Caco-2 (cell line): ENCODE results near the gene CNTRL. TPM values are rescaled to one million over a fixed set of nuclear protein-coding genes. Genes with fewer than 3 reads are reported as not detected.

ENCODE experiments used
- BruUV-seq: library from RNA; stranded (reverse); fragments of 400-500 nt; replicated peaks from 2 replicates; lab custom pipeline; 2021; lab: Mats Ljungman, UMichigan
- CTCF ChIA-PET: fragments of 300-600 bp; sonication (Branson Sonifier 250); formaldehyde crosslinking; loops from one replicate; lab custom pipeline; 2022; ENCODE audit warnings: antibody characterized with exemption; lab: Charles Lee
- POLR2A ChIA-PET: fragments of 300-600 bp; sonication (Branson Sonifier 250); formaldehyde crosslinking; loops from one replicate; lab custom pipeline; 2022; ENCODE audit warnings: antibody characterized with exemption; lab: Charles Lee
- DNase-seq, 2 experiments: peaks; one replicate each; pipeline versions ENCODE4 v3.0.0 to v3.0.0-alpha.2; 2020 to 2022
- H3K27me3 ChIP-seq: replicated peaks from 2 replicates; pipeline ENCODE4 v1.6.0; 2011; ENCODE audit warnings: low read length; ENCODE audit not compliant: control insufficient read depth, insufficient read depth
- H3K36me3 ChIP-seq: 2 replicates; pipeline ENCODE4 v1.5.1; 2011; ENCODE audit warnings: low read length; ENCODE audit not compliant: control insufficient read depth, insufficient read depth
- H3K4me1 ChIP-seq: fragments of 250-450 bp; sonication (Bioruptor Pico); 2 replicates; pipeline ENCODE4 v1.5.1; 2020; ENCODE audit warnings: mild to moderate bottlenecking
- H3K4me3 ChIP-seq: 2 replicates; pipeline ENCODE4 v1.5.1; 2011; ENCODE audit warnings: low read depth, mild to moderate bottlenecking, control low read depth, low read length
- H3K9me3 ChIP-seq: fragments of 250-450 bp; sonication (Bioruptor Pico); 2 replicates; pipeline ENCODE4 v1.5.1; 2020; ENCODE audit warnings: mild to moderate bottlenecking, moderate library complexity
- H3K27ac Mint-ChIP-seq: one replicate; pipeline ENCODE4 v1.8.0; 2022; ENCODE audit warnings: mixed read lengths; ENCODE audit not compliant: unreplicated experiment
- H3K27me3 Mint-ChIP-seq: one replicate; pipeline ENCODE4 v1.8.0; 2022; ENCODE audit warnings: mixed read lengths; ENCODE audit not compliant: insufficient read depth, unreplicated experiment
- H3K36me3 Mint-ChIP-seq: one replicate; pipeline ENCODE4 v1.8.0; 2022; ENCODE audit warnings: mild to moderate bottlenecking, mixed read lengths; ENCODE audit not compliant: insufficient read depth, unreplicated experiment
- H3K4me1 Mint-ChIP-seq: one replicate; pipeline ENCODE4 v1.8.0; 2022; ENCODE audit warnings: low read depth, mixed read lengths; ENCODE audit not compliant: unreplicated experiment
- H3K4me3 Mint-ChIP-seq: one replicate; pipeline ENCODE4 v1.8.0; 2022; ENCODE audit warnings: mild to moderate bottlenecking, moderate library complexity, mixed read lengths; ENCODE audit not compliant: unreplicated experiment
- H3K9me3 Mint-ChIP-seq: one replicate; pipeline ENCODE4 v1.8.0; 2022; ENCODE audit warnings: mixed read lengths; ENCODE audit not compliant: unreplicated experiment
- intact Hi-C: fragments of 100-400 bp; cut with micrococcal nuclease; formaldehyde crosslinking; loops from one replicate; pipeline ENCODE4 v1.10.0; 2022; ENCODE audit not compliant: unreplicated experiment
- total RNA-seq: library from RNA; stranded (reverse); gene quantifications from 2 replicates; pipeline ENCODE4 v1.2.3, GENCODE V29; 2022
- TF ChIP-seq, protein P1 (sequence below), 2 experiments: fragments of 200-600 bp in 1 of 2; IDR thresholded peaks; 1 replicate in 1 of 2; 2 replicates in 1 of 2; pipeline versions ENCODE4 v1.5.1 to v1.8.0; 2011 to 2022; ENCODE audit warnings: antibody characterized with exemption in 1 of 2, control low read depth in 1 of 2, inconsistent platforms in 1 of 2, low read depth in 1 of 2, low read length in 1 of 2, mild to moderate bottlenecking in 1 of 2, moderate library complexity in 1 of 2; ENCODE audit not compliant: insufficient read depth in 1 of 2, severe bottlenecking in 1 of 2, unreplicated experiment in 1 of 2

Gene CNTRL
- total RNA-seq, 1 experiment from 2014 or later, result 12.0 TPM

DNA sequence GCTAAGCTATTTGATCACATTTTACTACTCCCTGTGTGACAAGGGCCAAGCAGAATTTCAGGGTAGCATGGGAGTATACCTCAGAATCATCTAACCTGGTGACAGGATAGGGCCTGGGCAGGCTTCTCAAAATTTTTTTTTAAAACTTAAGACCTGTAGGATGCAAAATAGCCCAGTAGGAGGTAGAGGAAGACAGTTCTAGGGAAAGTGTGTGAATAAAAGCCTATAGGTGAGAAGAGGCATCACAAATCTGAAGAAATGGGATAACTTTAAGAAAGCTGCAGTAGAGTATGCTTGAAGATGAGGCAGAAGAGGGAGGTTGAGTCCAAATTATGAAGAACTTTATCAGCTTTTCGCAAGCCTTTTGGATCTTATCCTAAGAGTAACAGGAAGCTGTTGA is 32.3 kb downstream of the CNTRL start:
- Mint-ChIP-seq H3K4me1 (no peaks in the 10 kb centered on the region), H3K4me3 (no peak overlapping the region), H3K27ac (no peak overlapping the region), H3K9me3 (no peaks in the 10 kb centered on the region), H3K36me3 (no peaks in the 10 kb centered on the region), H3K27me3 (no peaks in the 10 kb centered on the region)
- no peaks in the 10 kb centered on the region for H3K36me3 ChIP-seq
- intact Hi-C loops, result no loop called here
- H3K4me3 ChIP-seq, result no peak overlapping the region
- H3K27me3 ChIP-seq, result no peaks in the 10 kb centered on the region
- ChIA-PET POLR2A (no interaction called here), CTCF (interaction anchor here (0.6 kb wide), 1 partner anchor 14 kb away, joined by 7 read pairs; no protein-coding TSS in a partner anchor)
- H3K9me3 ChIP-seq, result no peaks in the 10 kb centered on the region
- DNase-seq, result peak in 1 of 2 experiments; percentile 27
- TF ChIP-seq, protein P1, sequence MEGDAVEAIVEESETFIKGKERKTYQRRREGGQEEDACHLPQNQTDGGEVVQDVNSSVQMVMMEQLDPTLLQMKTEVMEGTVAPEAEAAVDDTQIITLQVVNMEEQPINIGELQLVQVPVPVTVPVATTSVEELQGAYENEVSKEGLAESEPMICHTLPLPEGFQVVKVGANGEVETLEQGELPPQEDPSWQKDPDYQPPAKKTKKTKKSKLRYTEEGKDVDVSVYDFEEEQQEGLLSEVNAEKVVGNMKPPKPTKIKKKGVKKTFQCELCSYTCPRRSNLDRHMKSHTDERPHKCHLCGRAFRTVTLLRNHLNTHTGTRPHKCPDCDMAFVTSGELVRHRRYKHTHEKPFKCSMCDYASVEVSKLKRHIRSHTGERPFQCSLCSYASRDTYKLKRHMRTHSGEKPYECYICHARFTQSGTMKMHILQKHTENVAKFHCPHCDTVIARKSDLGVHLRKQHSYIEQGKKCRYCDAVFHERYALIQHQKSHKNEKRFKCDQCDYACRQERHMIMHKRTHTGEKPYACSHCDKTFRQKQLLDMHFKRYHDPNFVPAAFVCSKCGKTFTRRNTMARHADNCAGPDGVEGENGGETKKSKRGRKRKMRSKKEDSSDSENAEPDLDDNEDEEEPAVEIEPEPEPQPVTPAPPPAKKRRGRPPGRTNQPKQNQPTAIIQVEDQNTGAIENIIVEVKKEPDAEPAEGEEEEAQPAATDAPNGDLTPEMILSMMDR (IDR thresholded peaks at IDR 0.05; ENCODE audit: insufficient read depth in 1 of 2, low read depth in 1 of 2, low read length in 1 of 2, severe bottlenecking in 1 of 2, unreplicated experiment in 1 of 2), result peak; percentile 47 to 53
- no peaks in the 10 kb centered on the region for H3K4me1 ChIP-seq
- no TSS peak for BruUV-seq

DNA sequence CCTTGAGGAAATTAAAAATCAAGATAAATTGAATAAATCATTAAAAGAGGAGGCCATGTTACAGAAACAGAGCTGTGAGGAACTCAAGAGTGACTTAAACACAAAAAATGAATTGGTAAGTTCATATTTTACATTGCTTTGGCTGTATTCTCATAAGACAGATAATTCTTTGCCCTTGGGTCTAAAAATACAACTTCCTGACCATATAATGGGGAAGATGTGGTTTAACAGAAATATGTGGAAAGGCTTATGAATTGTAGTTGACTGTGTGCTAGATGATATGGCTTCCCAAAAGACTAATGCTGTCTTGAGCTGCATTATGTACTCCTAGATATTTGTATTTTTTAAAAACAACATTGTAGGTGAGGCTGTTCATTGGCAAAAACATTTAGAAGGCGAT is 33.1 kb downstream of the CNTRL start:
- TF ChIP-seq, protein P1 (IDR thresholded peaks at IDR 0.05; ENCODE audit: insufficient read depth in 1 of 2, low read depth in 1 of 2, low read length in 1 of 2, severe bottlenecking in 1 of 2, unreplicated experiment in 1 of 2), result no peak
- no peak overlapping the region for H3K4me3 ChIP-seq
- Mint-ChIP-seq H3K4me3 (no peak overlapping the region), H3K9me3 (no peaks in the 10 kb centered on the region), H3K27ac (no peak overlapping the region), H3K4me1 (no peaks in the 10 kb centered on the region), H3K36me3 (no peaks in the 10 kb centered on the region), H3K27me3 (no peaks in the 10 kb centered on the region)
- H3K27me3 ChIP-seq, result no peaks in the 10 kb centered on the region
- no peaks in the 10 kb centered on the region for H3K4me1 ChIP-seq
- intact Hi-C loops, result no loop called here
- H3K9me3 ChIP-seq, result no peaks in the 10 kb centered on the region
- no TSS peak for BruUV-seq
- DNase-seq, result no peak
- ChIA-PET CTCF (no interaction called here), POLR2A (no interaction called here)
- H3K36me3 ChIP-seq, result no peaks in the 10 kb centered on the region

DNA sequence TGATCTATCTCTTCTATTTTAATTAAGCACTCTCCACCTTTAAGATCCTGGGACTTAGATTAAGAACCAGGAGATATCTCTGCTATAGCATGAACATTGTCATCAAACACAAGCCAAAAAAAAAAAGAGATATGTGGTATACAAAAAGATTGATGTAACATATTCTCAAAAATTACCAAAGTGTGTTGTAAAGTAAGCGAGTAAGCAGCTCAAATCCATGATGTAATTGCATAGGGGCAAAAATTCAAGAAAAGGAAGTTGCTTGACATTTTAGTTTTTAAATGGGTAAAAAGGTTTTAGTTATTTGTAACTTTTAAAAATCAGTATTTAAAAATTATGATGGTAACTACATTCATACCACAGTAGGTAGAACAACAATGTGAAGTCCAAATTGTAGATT is 40.7 kb downstream of the CNTRL start:
- no peaks in the 10 kb centered on the region for H3K36me3 Mint-ChIP-seq

More for the DNA sequence above, 40.7 kb downstream of the CNTRL start:
- H3K36me3 ChIP-seq, result no peaks in the 10 kb centered on the region
- no peak overlapping the region for H3K4me3 Mint-ChIP-seq
- no peaks in the 10 kb centered on the region for H3K9me3 Mint-ChIP-seq
- no peaks in the 10 kb centered on the region for H3K4me1 ChIP-seq
- no peak for DNase-seq
- H3K27me3 Mint-ChIP-seq, result no peaks in the 10 kb centered on the region
- H3K9me3 ChIP-seq, result no peaks in the 10 kb centered on the region
- intact Hi-C loops, result no loop called here
- no peaks in the 10 kb centered on the region for H3K4me1 Mint-ChIP-seq
- no peaks in the 10 kb centered on the region for H3K27me3 ChIP-seq
- POLR2A ChIA-PET, result no interaction called here
- no peak overlapping the region for H3K4me3 ChIP-seq
- H3K27ac Mint-ChIP-seq, result no peak overlapping the region
- BruUV-seq, result no TSS peak
- CTCF ChIA-PET, result no interaction called here
- TF ChIP-seq, protein P1 (IDR thresholded peaks at IDR 0.05; ENCODE audit: insufficient read depth in 1 of 2, low read depth in 1 of 2, low read length in 1 of 2, severe bottlenecking in 1 of 2, unreplicated experiment in 1 of 2), result no peak
